NT2/D1 (cell line): ENCODE measurements around the gene HOXB3.

ENCODE experiments used
- SUZ12 ChIP-seq: IDR thresholded peaks from 2 replicates; pipeline ENCODE4 v1.6.1; 2011; ENCODE audit not compliant: insufficient read length, insufficient read depth; ENCODE audit errors: extremely low read depth
- YY1 ChIP-seq: IDR thresholded peaks from 2 replicates; pipeline ENCODE4 v1.6.1; 2011; ENCODE audit not compliant: insufficient read length, insufficient read depth

DNA sequence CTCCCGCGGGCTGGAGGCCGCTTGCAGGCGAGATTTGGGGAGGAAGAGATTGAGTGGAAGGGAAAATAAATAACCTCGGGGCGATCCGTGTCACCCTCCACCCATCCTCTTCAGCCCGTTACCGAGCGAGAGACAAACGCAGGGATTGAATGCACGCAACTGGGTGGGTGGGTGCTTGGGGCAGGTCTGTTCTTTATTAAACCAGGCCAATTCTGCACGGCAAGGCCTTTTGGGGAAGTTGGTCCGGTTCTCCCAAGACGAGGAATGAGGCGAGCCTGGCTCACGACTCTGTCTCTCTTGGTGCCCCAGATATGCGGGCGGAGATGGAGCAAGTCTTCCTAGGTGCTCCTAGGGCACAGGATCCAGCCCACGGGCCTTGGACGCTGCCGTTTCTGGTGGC, 21.2 kb upstream of the HOXB3 start:
- TF ChIP-seq SUZ12, result no peak
- TF ChIP-seq YY1, result no peak
